ENCODE data around the gene PNPLA7.
"Not testable (repeated sequence)": the region's sequence is repeated elsewhere in the genome, so short reads cannot be mapped to it uniquely, and the experiment has no call there.

Gene PNPLA7

GRCh38 chr9:137411645-137412380 is 138.4 kb downstream of the PNPLA7 start:
- peak overlapping the region; percentile 72 for H4K8ac ChIP-seq (ENCODE audit: low read length)
- H3K4me3 ChIP-seq (ENCODE audit: insufficient read depth in 1 of 2, low read depth in 1 of 2, low read length in 2 of 2), result peak overlapping the region in 1 of 2 experiments; percentile 32
- H3K9ac ChIP-seq (ENCODE audit: low read length), result no peak overlapping the region
- H2BK5ac ChIP-seq (ENCODE audit: low read depth, low read length, poor library complexity, severe bottlenecking), result peak overlapping the region; percentile 89
- H3K4me1 ChIP-seq (ENCODE audit: control insufficient read depth, insufficient read depth, low read depth, low read length), result peaks cover 40% of the 10 kb centered on the region
- peak overlapping the region; percentile 94 for H4K91ac ChIP-seq (ENCODE audit: low read length)
- H3K36me3 ChIP-seq (ENCODE audit: control insufficient read depth in 1 of 2, insufficient read depth in 2 of 2, low read depth in 1 of 2, low read length in 2 of 2), result peaks cover 0 to 24% of the 10 kb centered on the region in 2 experiments
- no peak overlapping the region for H2AFZ ChIP-seq (ENCODE audit: low read depth, low read length)
- 52% methylated on average over 19 of the region's 30 CpGs for WGBS
- H3K14ac ChIP-seq (ENCODE audit: low read length in 2 of 2), result peak overlapping the region in 1 of 2 experiments; percentile 27
- H3K27ac ChIP-seq (ENCODE audit: low read length, poor library complexity, severe bottlenecking), result peak overlapping the region; percentile 59
- H3K9me3 ChIP-seq (ENCODE audit: control insufficient read depth, low read length), result no peaks in the 10 kb centered on the region
- H2BK12ac ChIP-seq (ENCODE audit: low read length in 2 of 2), result peak overlapping the region; percentile 33 to 82
- H2BK120ac ChIP-seq (ENCODE audit: low read depth, low read length), result no peak overlapping the region
- peak overlapping the region; percentile 97 for H2AK5ac ChIP-seq (ENCODE audit: low read length, severe bottlenecking)
- peak overlapping the region; percentile 47 to 89 for H3K4ac ChIP-seq (ENCODE audit: low read depth in 1 of 2, low read length in 2 of 2)
- DNase-seq, result peak; percentile 86
- peaks cover 28% of the 10 kb centered on the region for H3K79me1 ChIP-seq (replicated peaks; ENCODE audit: low read length, poor library complexity, severe bottlenecking)
- peak overlapping the region; percentile 55 to 87 for H3K18ac ChIP-seq (ENCODE audit: low read depth in 1 of 2, low read length in 2 of 2)
- peak overlapping the region; percentile 95 for H2BK15ac ChIP-seq (ENCODE audit: low read depth, poor library complexity, severe bottlenecking)
- H3K27me3 ChIP-seq (ENCODE audit: control insufficient read depth in 1 of 2, insufficient read depth in 1 of 2, low read length in 2 of 2), result no peaks in the 10 kb centered on the region
- H3K23ac ChIP-seq (ENCODE audit: low read length in 2 of 2), result peak overlapping the region in 1 of 2 experiments; percentile 50
- H3K4me2 ChIP-seq (ENCODE audit: low read length, poor library complexity, severe bottlenecking), result peak overlapping the region; percentile 70

GRCh38 chr9:137411260-137411644 is 138.9 kb downstream of the PNPLA7 start:
- H3K18ac ChIP-seq (ENCODE audit: low read depth in 1 of 2, low read length in 2 of 2), result peak overlapping the region; percentile 55 to 87
- 87% methylated on average over 12 of the region's 17 CpGs for whole genome bisulfite sequencing
- peak overlapping the region; percentile 95 for H2BK15ac ChIP-seq (ENCODE audit: low read depth, poor library complexity, severe bottlenecking)
- peaks cover 0 to 19% of the 10 kb centered on the region in 2 experiments for H3K36me3 ChIP-seq (ENCODE audit: control insufficient read depth in 1 of 2, insufficient read depth in 2 of 2, low read depth in 1 of 2, low read length in 2 of 2)
- H2BK12ac ChIP-seq (ENCODE audit: low read length in 2 of 2), result peak overlapping the region; percentile 79 to 85
- H4K91ac ChIP-seq (ENCODE audit: low read length), result peak overlapping the region; percentile 43
- H2AFZ ChIP-seq (ENCODE audit: low read depth, low read length), result no peak overlapping the region
- peak overlapping the region; percentile 81 for H2BK5ac ChIP-seq (ENCODE audit: low read depth, low read length, poor library complexity, severe bottlenecking)
- H3K23ac ChIP-seq (ENCODE audit: low read length in 2 of 2), result no peak overlapping the region
- peak overlapping the region; percentile 54 for H3K27ac ChIP-seq (ENCODE audit: low read length, poor library complexity, severe bottlenecking)
- H2AK5ac ChIP-seq (ENCODE audit: low read length, severe bottlenecking), result peak overlapping the region; percentile 81
- peak overlapping the region in 1 of 2 experiments; percentile 32 for H3K4me3 ChIP-seq (ENCODE audit: insufficient read depth in 1 of 2, low read depth in 1 of 2, low read length in 2 of 2)
- no peak for DNase-seq
- H3K27me3 ChIP-seq (ENCODE audit: control insufficient read depth in 1 of 2, insufficient read depth in 1 of 2, low read length in 2 of 2), result no peaks in the 10 kb centered on the region
- H2BK120ac ChIP-seq (ENCODE audit: low read depth, low read length), result peak overlapping the region; percentile 89
- peak overlapping the region; percentile 72 for H4K8ac ChIP-seq (ENCODE audit: low read length)
- no peak overlapping the region for H3K4ac ChIP-seq (ENCODE audit: low read depth in 1 of 2, low read length in 2 of 2)
- H3K4me2 ChIP-seq (ENCODE audit: low read length, poor library complexity, severe bottlenecking), result peak overlapping the region; percentile 70
- H3K4me1 ChIP-seq (ENCODE audit: control insufficient read depth, insufficient read depth, low read depth, low read length), result peaks cover 46% of the 10 kb centered on the region
- no peak overlapping the region for H3K9ac ChIP-seq (ENCODE audit: low read length)
- H3K14ac ChIP-seq (ENCODE audit: low read length in 2 of 2), result no peak overlapping the region
- H3K9me3 ChIP-seq (ENCODE audit: control insufficient read depth, low read length), result no peaks in the 10 kb centered on the region
- H3K79me1 ChIP-seq (replicated peaks; ENCODE audit: low read length, poor library complexity, severe bottlenecking), result peaks cover 26% of the 10 kb centered on the region

- DNase-seq, result no peak
- Histone ChIP-seq H3K4me3 (ENCODE audit: insufficient read depth in 1 of 2, low read depth in 1 of 2, low read length in 2 of 2) (no peak overlapping the region), H3K18ac (ENCODE audit: low read depth in 1 of 2, low read length in 2 of 2) (peak overlapping the region; percentile 55 to 87), H3K4me1 (ENCODE audit: control insufficient read depth, insufficient read depth, low read depth, low read length) (peaks cover 47% of the 10 kb centered on the region), H2BK5ac (ENCODE audit: low read depth, low read length, poor library complexity, severe bottlenecking) (peak overlapping the region; percentile 81), H2BK120ac (ENCODE audit: low read depth, low read length) (peak overlapping the region; percentile 37), H2BK15ac (ENCODE audit: low read depth, poor library complexity, severe bottlenecking) (peak overlapping the region; percentile 70), H3K79me1 (replicated peaks; ENCODE audit: low read length, poor library complexity, severe bottlenecking) (peaks cover 23% of the 10 kb centered on the region), H3K9ac (ENCODE audit: low read length) (no peak overlapping the region), H3K4me2 (ENCODE audit: low read length, poor library complexity, severe bottlenecking) (peak overlapping the region; percentile 70), H3K14ac (ENCODE audit: low read length in 2 of 2) (peak overlapping the region in 1 of 2 experiments; percentile 55), H2AFZ (ENCODE audit: low read depth, low read length) (no peak overlapping the region), H3K27ac (ENCODE audit: low read length, poor library complexity, severe bottlenecking) (peak overlapping the region; percentile 64), H2BK12ac (ENCODE audit: low read length in 2 of 2) (peak overlapping the region; percentile 79 to 85), H4K8ac (ENCODE audit: low read length) (no peak overlapping the region), H4K91ac (ENCODE audit: low read length) (peak overlapping the region; percentile 43), H3K4ac (ENCODE audit: low read depth in 1 of 2, low read length in 2 of 2) (peak overlapping the region in 1 of 2 experiments; percentile 13), H3K27me3 (ENCODE audit: control insufficient read depth in 1 of 2, insufficient read depth in 1 of 2, low read length in 2 of 2) (no peaks in the 10 kb centered on the region), H3K9me3 (ENCODE audit: control insufficient read depth, low read length) (no peaks in the 10 kb centered on the region), H2AK5ac (ENCODE audit: low read length, severe bottlenecking) (peak overlapping the region; percentile 81), H3K23ac (ENCODE audit: low read length in 2 of 2) (no peak overlapping the region), H3K36me3 (ENCODE audit: control insufficient read depth in 1 of 2, insufficient read depth in 2 of 2, low read depth in 1 of 2, low read length in 2 of 2) (peaks cover 0 to 16% of the 10 kb centered on the region in 2 experiments)
- WGBS, result 91% methylated on average over 15 of the region's 15 CpGs
Observed at GRCh38 chr9:137410891-137411249, 139.3 kb downstream of the PNPLA7 start.

- H3K4ac ChIP-seq (ENCODE audit: low read depth in 1 of 2, low read length in 2 of 2), result peak overlapping the region in 1 of 2 experiments; percentile 13
- WGBS, result 94% methylated on average over 18 of the region's 18 CpGs
- peak overlapping the region; percentile 81 for H2BK5ac ChIP-seq (ENCODE audit: low read depth, low read length, poor library complexity, severe bottlenecking)
- H3K36me3 ChIP-seq (ENCODE audit: control insufficient read depth in 1 of 2, insufficient read depth in 2 of 2, low read depth in 1 of 2, low read length in 2 of 2), result peaks cover 0 to 16% of the 10 kb centered on the region in 2 experiments
- not testable (repeated sequence) for H3K4me3 ChIP-seq (ENCODE audit: insufficient read depth in 1 of 2, low read depth in 1 of 2, low read length in 2 of 2); H2AFZ ChIP-seq (ENCODE audit: low read depth, low read length); H3K9ac ChIP-seq (ENCODE audit: low read length); H3K23ac ChIP-seq (ENCODE audit: low read length in 2 of 2); DNase-seq; H3K27me3 ChIP-seq (ENCODE audit: control insufficient read depth in 1 of 2, insufficient read depth in 1 of 2, low read length in 2 of 2); H3K9me3 ChIP-seq (ENCODE audit: control insufficient read depth, low read length); H3K18ac ChIP-seq (ENCODE audit: low read depth in 1 of 2, low read length in 2 of 2)
- H4K8ac ChIP-seq (ENCODE audit: low read length), result peak overlapping the region; percentile 36
- peak overlapping the region; percentile 15 to 79 for H2BK12ac ChIP-seq (ENCODE audit: low read length in 2 of 2)
- H3K27ac ChIP-seq (ENCODE audit: low read length, poor library complexity, severe bottlenecking), result peak overlapping the region; percentile 64
- peak overlapping the region; percentile 37 for H2BK120ac ChIP-seq (ENCODE audit: low read depth, low read length)
- H2BK15ac ChIP-seq (ENCODE audit: low read depth, poor library complexity, severe bottlenecking), result peak overlapping the region; percentile 70
- H3K79me1 ChIP-seq (replicated peaks; ENCODE audit: low read length, poor library complexity, severe bottlenecking), result peaks cover 25% of the 10 kb centered on the region
- peak overlapping the region; percentile 53 for H3K4me2 ChIP-seq (ENCODE audit: low read length, poor library complexity, severe bottlenecking)
- peak overlapping the region in 1 of 2 experiments; percentile 93 for H3K14ac ChIP-seq (ENCODE audit: low read length in 2 of 2)
- H2AK5ac ChIP-seq (ENCODE audit: low read length, severe bottlenecking), result peak overlapping the region; percentile 81
- H3K4me1 ChIP-seq (ENCODE audit: control insufficient read depth, insufficient read depth, low read depth, low read length), result peaks cover 49% of the 10 kb centered on the region
- peak overlapping the region; percentile 45 for H4K91ac ChIP-seq (ENCODE audit: low read length)
Observed at GRCh38 chr9:137410236-137410890, 139.8 kb downstream of the PNPLA7 start.

Measured in mesenchymal stem cell (in vitro differentiated cells and primary cell).